Glutamatergic neuron (in vitro differentiated cells): ENCODE data around the gene DMRTA2. TPM values are rescaled to one million over a fixed set of nuclear protein-coding genes. Genes with fewer than 3 reads are reported as not detected.

Experiments
- DNase-seq: peaks from one replicate; pipeline ENCODE4 v3.0.0; 2022
- H3K27ac Mint-ChIP-seq: one replicate; pipeline ENCODE4 v1.8.0; 2020; ENCODE audit warnings: mild to moderate bottlenecking, mixed read lengths, inconsistent platforms; ENCODE audit not compliant: unreplicated experiment
- H3K27me3 Mint-ChIP-seq: one replicate; pipeline ENCODE4 v1.8.0; 2020; ENCODE audit warnings: mild to moderate bottlenecking, moderate library complexity, mixed read lengths, inconsistent platforms; ENCODE audit not compliant: unreplicated experiment
- H3K36me3 Mint-ChIP-seq: one replicate; pipeline ENCODE4 v1.8.0; 2020; ENCODE audit warnings: mild to moderate bottlenecking, mixed read lengths, inconsistent platforms; ENCODE audit not compliant: unreplicated experiment
- H3K4me1 Mint-ChIP-seq: one replicate; pipeline ENCODE4 v1.8.0; 2020; ENCODE audit warnings: mild to moderate bottlenecking, low read depth, mixed read lengths, inconsistent platforms; ENCODE audit not compliant: unreplicated experiment
- H3K4me3 Mint-ChIP-seq: one replicate; pipeline ENCODE4 v1.8.0; 2020; ENCODE audit warnings: mild to moderate bottlenecking, mixed read lengths, inconsistent platforms; ENCODE audit not compliant: unreplicated experiment
- H3K9me3 Mint-ChIP-seq: one replicate; pipeline ENCODE4 v1.8.0; 2020; ENCODE audit warnings: mild to moderate bottlenecking, moderate library complexity, mixed read lengths, inconsistent platforms; ENCODE audit not compliant: unreplicated experiment
- total RNA-seq: library from RNA; stranded (reverse); fragmentation: NEBNext Ultra II Directional; extraction: Animal tissue kit (Norgen Biotek cat#: 25700); gene quantifications from one replicate; pipeline ENCODE4 v1.2.1, GENCODE V29; 2021; ENCODE audit not compliant: unreplicated experiment
- TF ChIP-seq, protein P1 (sequence below): fragments of 200-600 bp; sonication (generic); IDR thresholded peaks from one replicate; pipeline ENCODE4 v1.5.0; 2021; ENCODE audit not compliant: partially characterized antibody, unreplicated experiment

Gene DMRTA2
- total RNA-seq, 1 donor from 2014 or later = 0.42 TPM

DNA sequence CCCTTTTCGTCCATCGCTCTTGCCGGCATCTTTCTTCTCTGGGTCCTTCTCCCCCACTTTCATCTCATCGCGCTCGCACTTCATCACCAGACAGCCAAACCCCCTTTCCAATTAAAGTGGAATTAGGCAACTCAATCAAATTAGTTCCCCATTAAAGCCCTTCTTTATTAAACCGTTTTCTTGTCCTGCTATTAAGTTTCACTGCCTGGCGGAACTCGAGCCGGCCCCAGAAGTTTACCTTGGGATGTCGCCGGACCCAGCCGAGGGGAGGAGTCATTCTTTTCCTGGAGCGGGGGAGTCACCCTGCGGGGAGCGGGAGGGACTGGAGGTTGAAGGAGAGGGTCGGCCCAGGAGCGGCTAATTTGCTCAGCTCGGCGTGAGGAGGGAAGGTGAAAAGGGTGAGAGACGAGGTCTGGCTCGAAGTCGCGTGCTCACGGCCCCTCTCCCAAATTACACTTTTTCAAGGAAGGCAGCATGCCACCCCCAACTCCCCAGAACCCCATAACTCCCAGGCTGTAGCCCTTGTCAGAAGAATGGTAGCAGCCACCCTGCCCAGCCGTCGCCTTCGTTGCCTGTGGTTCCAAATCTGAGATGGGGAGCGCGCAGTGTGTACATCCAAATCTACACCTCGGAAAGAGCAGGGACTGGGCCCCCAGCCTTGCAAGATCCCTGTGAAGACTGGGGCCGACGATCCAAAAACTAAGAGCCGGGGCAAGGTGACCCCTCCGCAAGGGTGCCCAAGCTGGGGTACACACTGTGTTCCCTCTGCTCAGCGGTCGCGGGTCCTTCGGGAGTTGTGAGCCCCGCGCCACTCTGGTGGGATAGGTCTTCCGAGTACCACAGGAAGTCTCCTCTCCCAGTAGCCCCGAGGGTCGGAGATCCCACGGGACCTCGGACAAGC lies 6.4 kb downstream of the DMRTA2 start:
- peaks cover 12% of the 10 kb centered on the region for H3K9me3 Mint-ChIP-seq
- no peak overlapping the region for H3K27ac Mint-ChIP-seq
- peaks cover 2% of the 10 kb centered on the region for H3K4me1 Mint-ChIP-seq
- TF ChIP-seq, protein P1, sequence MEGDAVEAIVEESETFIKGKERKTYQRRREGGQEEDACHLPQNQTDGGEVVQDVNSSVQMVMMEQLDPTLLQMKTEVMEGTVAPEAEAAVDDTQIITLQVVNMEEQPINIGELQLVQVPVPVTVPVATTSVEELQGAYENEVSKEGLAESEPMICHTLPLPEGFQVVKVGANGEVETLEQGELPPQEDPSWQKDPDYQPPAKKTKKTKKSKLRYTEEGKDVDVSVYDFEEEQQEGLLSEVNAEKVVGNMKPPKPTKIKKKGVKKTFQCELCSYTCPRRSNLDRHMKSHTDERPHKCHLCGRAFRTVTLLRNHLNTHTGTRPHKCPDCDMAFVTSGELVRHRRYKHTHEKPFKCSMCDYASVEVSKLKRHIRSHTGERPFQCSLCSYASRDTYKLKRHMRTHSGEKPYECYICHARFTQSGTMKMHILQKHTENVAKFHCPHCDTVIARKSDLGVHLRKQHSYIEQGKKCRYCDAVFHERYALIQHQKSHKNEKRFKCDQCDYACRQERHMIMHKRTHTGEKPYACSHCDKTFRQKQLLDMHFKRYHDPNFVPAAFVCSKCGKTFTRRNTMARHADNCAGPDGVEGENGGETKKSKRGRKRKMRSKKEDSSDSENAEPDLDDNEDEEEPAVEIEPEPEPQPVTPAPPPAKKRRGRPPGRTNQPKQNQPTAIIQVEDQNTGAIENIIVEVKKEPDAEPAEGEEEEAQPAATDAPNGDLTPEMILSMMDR = no peak
- H3K27me3 Mint-ChIP-seq = peaks cover 42% of the 10 kb centered on the region
- DNase-seq = peak; percentile 23
- peaks cover 12% of the 10 kb centered on the region for H3K36me3 Mint-ChIP-seq
- peak overlapping the region; percentile 63 for H3K4me3 Mint-ChIP-seq

DNA sequence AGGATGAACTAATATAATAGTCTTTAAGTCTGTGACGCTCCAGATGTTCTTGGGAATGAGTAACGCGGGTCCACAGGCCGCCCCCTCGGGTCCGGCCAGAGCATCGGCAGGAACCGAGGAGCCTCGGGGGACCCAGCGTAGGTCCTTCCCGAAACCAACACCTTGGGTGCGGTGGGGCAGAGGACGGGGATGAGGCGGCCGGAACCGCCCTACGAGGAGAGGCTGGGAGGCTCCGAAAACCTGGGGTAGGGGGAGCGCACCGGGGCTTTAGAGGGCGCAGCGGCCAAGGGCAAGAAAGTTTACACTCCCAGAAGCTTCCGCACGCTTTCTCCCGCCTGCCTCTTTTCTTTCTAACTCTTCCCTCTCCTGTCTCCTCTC lies 7.1 kb downstream of the DMRTA2 start:
- no peaks in the 10 kb centered on the region for H3K4me1 Mint-ChIP-seq
- peak overlapping the region; percentile 63 for H3K4me3 Mint-ChIP-seq
- H3K27me3 Mint-ChIP-seq = peaks cover 39% of the 10 kb centered on the region
- TF ChIP-seq, protein P1 = no peak
- H3K36me3 Mint-ChIP-seq = peaks cover 9% of the 10 kb centered on the region
- no peak for DNase-seq
- H3K27ac Mint-ChIP-seq = no peak overlapping the region
- peaks cover 9% of the 10 kb centered on the region for H3K9me3 Mint-ChIP-seq

DNA sequence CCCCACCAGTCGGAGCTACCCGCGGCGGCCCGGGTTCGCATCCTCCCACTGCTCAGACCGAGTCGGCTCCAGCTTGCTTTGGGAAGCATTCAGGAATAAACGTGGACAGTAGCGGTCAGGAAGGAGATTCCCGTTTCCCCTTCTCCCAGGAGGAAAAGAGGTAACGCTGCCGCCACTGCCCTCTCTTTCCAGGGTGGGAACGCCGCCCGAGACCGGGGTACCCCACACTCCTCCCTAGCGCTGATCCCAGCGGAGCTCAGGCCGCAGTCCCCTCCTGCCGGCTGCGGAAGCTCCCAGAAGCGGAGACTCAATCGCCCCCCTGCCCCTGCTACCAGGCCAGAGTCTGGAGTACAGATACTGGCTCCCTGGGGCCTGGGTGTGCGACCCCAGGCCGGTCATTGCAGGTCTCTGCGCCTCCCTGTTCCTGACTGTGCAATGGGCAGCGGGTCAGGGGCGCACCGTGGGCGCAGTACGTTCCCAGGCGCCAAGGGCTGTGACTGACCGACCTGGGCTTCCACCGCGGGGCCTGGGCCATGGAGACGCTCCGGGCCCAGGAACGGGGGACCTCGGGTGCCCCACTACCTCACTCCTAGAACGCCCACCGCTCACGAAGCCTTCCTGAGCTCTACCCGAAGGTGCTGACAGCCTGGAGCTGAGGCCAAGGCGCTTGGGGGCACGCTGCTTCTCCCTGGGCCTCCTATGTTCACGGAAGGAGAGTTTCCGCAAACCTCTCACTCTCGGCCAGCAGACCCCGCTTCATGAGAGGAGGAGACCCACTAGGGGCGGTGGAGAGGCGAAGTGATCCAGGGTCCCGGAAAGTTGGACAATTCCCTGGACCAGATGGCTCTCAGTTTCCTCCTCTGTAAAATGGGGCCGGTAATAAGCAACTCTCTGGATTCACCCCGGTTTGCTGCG lies 7.8 kb downstream of the DMRTA2 start:
- Mint-ChIP-seq H3K4me3 (no peak overlapping the region), H3K9me3 (peaks cover 7% of the 10 kb centered on the region), H3K27ac (no peak overlapping the region), H3K4me1 (no peaks in the 10 kb centered on the region), H3K27me3 (peaks cover 39% of the 10 kb centered on the region), H3K36me3 (peaks cover 9% of the 10 kb centered on the region)
- DNase-seq = peak; percentile 26
- TF ChIP-seq, protein P1 = no peak

DNA sequence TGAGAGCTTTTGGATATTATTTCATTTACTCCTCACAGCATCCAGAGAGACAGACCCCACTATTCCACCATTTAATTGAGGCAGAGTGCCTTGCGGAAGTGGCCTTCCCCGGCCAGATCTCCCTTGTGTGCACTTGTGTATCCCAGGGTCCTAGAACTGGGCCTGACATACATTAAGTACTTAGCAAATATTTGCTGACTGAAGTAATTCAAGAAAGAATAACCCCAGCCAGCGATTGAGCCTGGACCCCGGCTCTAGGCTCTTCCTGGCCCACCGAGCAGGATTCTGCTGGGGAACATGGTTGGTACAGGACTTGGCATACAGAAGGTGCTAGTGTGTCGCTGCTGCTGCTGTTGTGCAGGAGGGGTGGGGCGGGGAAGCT lies 8.4 kb downstream of the DMRTA2 start:
- Mint-ChIP-seq H3K4me3 (no peak overlapping the region), H3K36me3 (peaks cover 9% of the 10 kb centered on the region), H3K9me3 (peaks cover 3% of the 10 kb centered on the region), H3K4me1 (no peaks in the 10 kb centered on the region), H3K27ac (no peak overlapping the region), H3K27me3 (peaks cover 32% of the 10 kb centered on the region)
- TF ChIP-seq, protein P1 = no peak
- no peak for DNase-seq
